Stimulated activated CD4-positive, alpha-beta T cell treated with anti-CD3 and anti-CD28 coated beads, Interleukin-2, amount 100 ng/mL, for 4 hours (primary cell): ENCODE results near the gene MYCBP2.
"Not testable (repeated sequence)": the region's sequence is repeated elsewhere in the genome, so short reads cannot be mapped to it uniquely, and the experiment has no call there.

Experiments
- DNase-seq: peaks from one replicate; pipeline ENCODE4 v3.0.0-alpha.2; 2020; ENCODE audit warnings: low read depth

The MYCBP2 gene

DNA sequence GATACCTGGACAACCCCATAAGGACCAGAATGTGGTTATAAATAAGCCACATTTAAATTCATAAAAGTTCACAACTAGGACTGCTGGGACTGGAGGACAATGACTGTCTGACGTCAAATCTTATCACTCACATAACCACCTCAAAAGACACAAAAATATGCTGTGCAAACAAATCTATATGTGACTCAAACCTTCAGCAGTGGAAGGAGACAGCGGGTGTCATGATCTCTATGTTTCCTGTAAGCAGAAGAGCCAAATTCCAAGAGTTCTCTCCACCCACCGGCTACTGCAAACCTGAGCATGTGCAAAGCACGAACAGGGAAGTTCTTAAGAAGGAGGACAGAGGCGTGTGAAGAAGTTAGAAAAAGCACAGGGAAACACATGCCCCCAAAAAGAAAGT, 113.2 kb downstream of the MYCBP2 start:
- DNase-seq = no peak

DNA sequence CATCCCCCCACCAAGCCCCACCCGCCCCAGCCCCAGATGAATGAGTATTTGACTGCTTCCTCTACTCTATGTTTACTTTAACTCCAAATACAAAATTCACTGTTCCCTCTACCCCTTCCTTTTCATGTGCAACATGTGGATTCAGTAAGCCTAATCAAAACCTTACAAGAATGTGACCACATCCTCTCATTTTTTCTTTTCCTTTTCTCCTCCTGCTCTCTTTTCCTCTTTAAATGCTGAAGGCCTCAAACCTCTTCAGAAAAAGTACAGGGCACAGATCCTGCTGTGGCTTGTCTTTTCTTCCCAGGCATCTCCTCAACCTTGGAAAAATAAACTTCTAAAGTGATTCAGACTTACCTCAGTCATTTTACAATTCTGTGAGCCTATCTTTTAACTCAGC, 119.0 kb downstream of the MYCBP2 start:
- DNase-seq = no peak

GRCh38 chr13:77198995-77199394, 127.9 kb downstream of the MYCBP2 start:
- not testable (repeated sequence) for DNase-seq

DNA sequence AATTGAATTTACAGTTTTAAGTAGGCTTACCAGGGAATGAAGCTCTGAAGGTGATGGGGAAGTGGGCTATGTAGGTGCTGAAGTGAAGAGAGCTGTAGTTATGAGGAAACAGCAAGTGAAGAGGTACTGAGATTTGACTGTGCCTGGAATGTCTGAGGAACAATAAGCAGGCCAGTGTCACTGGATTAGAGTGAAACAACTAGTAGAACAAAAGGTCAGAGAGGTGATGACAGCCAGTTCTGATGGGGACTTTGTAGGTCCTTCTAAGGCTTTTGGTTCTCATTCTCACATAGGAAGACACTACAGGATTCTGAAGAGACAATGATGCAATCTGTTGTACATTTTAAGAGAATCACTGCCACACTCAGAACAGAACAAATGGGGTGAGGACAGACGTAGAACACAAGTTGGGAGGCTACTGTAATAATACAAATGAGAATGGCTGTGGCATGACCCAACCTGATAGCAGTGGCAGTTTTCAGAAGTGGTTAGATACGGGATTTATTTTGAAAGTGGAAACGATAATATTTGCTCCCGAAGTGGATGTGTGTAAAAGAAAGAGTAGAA, 130.8 kb downstream of the MYCBP2 start:
- no peak for DNase-seq

DNA sequence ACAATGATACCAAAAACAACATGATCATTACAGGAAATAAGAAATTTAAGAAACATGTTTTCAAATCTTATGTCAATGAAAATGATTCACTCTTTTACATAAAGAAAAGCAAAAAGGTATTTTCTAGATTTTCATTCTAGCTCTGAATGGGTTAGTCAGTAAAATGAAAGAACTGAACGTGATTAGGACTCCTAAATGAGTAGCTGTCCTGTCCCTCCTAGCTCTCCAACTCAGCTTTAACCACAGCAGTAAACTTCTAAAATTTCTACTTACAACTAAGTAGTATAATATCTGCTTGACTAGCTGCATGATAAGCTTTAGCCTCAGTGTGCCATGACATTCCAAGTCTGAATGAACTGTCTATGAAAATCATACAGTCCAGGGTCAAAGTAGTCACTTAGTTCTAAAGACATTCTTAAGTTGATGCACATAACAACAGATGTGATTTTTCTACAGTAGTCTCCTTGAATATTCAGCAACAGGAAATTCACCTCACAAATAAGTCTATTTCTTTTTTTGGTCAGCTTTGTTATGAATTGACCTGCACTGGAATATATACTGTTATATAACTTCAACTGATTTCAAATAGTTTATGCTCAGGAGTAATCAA, 136.4 kb downstream of the MYCBP2 start:
- DNase-seq = no peak

DNA sequence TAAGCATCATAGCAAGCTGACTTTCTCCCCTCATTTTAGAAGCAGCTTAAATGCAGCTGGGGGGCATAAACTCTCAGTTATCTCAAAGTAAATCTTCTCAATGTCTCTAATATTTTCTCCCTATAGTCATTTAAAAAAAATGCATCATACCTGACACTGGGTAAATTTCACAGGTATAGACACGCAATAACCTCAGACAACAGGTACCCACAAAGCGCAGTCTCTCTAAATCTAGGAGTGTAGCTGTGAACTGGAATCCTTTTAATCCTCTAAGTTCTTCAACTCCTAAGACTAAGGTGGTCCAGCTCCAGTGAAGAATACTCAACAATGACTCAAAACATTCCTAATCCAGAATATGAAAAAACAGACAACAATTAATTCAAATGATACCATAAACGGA, 141.2 kb downstream of the MYCBP2 start:
- no peak for DNase-seq

GRCh38 chr13:77184455-77184854, 142.4 kb downstream of the MYCBP2 start:
- DNase-seq = no peak

GRCh38 chr13:77180011-77180410, 146.9 kb downstream of the MYCBP2 start:
- DNase-seq = no peak

GRCh38 chr13:77177646-77178045, 149.2 kb downstream of the MYCBP2 start:
- DNase-seq = no peak

- DNase-seq = no peak
Measured at GRCh38 chr13:77176350-77176749, 150.5 kb downstream of the MYCBP2 start.

GRCh38 chr13:77172650-77173049, 154.2 kb downstream of the MYCBP2 start:
- DNase-seq = no peak

- no peak for DNase-seq
Measured at GRCh38 chr13:77171451-77171850, 155.4 kb downstream of the MYCBP2 start.

- no peak for DNase-seq
Measured at GRCh38 chr13:77168237-77168636, 158.7 kb downstream of the MYCBP2 start.

DNA sequence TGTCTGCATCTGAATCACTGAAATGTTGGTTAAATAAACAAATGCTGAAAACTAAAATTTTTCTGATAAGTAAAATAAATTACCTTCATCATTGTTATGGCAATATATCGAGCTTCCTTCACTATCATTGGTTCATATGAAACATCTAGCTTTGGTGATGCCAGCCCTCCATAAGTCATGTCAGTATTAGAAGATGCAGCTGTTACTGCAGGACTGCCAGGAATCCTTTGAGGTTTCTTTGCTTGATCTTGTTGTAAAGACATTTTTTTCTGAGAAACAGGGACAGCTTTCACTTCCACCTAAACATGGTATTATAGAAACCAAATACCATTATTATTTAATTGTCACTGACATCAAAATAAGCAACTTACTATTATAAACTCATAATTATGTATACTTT, 176.2 kb downstream of the MYCBP2 start:
- no peak for DNase-seq

DNA sequence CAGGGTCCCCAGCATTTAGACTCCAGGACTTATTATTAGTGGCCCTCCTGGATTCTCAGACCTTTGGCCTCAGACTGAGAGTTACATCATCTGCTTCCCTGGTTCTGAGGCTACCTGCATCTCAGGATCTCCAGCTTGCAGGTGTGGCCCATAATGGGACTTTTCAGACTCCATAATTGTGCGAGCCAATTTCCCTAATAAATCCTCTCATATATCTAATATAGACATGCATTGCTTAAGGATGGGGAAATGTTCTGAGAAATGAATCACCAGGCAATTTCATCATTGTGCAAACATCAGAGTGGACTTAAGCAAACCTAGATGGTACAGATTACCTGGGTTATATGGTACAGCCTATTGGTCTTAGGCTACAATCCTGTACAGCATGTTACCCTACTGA, 183.5 kb downstream of the MYCBP2 start:
- DNase-seq = no peak

GRCh38 chr13:77139306-77139705, 187.6 kb downstream of the MYCBP2 start:
- no peak for DNase-seq

DNA sequence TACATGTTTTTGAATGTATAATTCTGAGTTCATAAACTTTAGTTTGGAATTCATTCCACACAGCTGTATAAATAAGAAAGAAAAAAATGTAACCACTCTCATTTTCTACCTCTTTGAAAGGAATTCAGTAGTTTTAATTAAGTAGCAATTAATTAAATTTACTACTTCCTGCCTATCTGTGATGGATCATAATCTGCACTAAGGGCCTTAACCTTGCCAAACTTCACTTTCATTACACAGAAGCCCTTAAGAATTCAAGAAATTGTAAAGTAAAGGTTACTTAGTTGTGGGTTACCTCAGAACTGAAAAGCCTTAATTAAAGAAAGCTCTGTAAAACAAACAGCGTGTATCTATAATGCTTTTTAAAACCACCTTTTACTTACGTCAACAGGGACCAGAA, 188.1 kb downstream of the MYCBP2 start:
- no peak for DNase-seq

DNA sequence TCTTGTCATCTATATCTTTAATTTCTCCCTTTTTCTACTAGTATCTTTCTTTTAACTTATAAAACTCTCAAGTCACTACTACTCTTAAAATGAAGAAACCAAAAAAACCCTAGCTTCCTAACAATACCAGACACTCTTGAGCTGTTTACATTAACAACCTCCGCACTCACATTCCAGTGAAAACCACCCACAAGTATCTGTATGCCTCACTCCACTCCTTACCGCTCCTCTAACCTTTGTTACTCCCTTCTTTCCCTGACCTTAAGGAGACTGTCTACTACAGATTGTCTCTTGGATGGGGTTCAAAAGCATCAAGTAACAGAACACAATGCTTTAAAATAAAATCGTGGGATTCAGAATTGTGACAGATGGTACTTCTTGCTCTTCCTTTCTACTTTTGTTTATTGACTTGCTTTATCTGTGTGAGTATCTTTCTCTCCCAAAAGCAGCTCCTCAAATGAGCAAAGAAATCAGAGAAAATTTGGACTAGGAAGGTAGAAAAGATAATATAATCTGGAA, 189.9 kb downstream of the MYCBP2 start:
- DNase-seq = no peak

DNA sequence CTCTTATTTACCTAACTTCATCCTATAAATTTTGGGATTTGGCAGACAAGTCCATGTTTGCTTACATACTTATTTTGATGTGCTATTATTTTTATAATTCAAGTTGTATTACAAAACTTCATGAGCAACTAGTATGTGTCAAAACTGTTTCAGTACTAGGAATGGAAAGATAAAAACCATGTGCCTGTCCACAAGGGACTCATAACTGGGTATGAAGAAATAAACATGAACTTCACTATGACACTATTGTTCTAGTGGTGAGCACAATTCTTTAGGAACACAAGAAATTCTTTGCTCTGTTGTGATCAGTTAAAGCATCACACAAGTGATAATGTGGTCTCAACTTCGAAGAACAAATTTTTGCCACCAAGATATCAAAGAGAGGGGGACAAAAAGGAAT, 202.5 kb downstream of the MYCBP2 start:
- no peak for DNase-seq

DNA sequence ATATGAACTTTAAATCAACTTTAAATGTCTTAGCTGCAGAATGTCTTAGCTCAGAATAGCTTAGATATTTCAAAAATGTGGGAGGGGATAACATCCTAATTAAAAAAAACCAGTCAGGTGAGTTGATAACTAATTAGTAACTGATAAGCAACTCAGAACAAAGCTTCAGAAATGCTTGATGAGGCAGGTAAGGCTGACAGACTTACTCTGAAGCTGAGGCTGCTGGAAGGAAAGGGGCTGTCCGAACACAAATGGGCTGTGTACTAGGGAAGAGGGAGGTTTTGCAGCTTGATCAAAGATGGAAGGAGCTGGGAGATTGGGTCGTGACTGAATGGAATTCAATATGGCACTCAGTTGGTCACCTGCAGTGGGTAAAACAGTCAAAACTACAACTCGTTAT, 208.8 kb downstream of the MYCBP2 start:
- no peak for DNase-seq

DNA sequence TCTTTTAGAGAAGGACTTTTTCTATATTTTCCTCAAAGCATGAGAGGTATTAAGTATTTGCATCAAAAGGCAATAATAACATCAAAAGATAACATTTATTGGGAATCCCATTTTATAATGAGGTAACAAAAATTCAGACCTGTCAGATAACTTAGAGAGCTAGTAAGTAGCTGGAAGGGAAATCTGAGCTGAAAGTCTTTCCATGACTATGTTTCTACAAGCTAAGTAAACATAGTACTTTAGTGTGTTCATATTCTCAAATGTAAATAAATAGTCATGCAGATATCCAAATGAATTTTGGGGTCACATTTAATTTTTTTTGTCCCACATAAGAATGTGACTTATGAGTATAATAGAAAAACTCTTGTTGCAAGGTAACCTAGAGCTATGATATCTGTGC, 212.6 kb downstream of the MYCBP2 start:
- DNase-seq = no peak

DNA sequence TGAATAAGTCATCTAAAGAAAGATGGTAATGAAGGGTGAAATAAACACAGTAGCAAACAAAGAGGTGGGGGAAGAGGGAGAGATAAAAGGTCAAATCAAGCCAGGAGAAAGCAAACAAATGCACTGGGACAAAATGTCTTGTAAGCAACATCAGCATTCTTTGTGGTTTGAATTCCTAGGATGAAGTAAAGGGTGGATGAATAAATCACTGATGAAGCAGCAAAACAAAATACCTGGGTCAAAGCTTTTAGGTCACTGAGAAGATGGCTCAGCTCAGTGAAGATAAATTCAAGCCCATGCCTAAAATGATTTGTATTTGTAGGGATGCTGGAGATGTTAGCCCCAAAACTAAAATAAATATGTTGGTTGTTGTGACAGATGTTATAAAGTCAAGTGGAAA, 213.4 kb downstream of the MYCBP2 start:
- no peak for DNase-seq

DNA sequence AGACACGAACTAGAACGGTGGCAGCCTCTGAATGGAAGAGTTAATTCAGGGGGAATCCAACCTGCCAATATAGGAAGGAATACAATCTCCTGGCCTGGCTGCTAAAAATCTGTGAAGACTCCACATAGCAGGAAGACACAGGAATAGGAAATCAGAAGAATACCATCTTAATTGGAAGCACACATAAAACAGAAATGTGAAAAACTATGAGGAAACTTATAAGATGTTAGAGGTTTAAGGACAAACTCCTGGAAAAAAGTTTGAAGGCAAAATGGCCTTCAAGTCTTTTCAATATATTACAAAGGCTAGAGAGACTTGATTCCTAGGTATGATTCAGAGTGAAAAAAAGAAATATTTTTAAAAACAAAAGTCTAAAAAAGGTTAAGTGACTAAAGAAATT, 221.8 kb downstream of the MYCBP2 start:
- no peak for DNase-seq

- no peak for DNase-seq
Measured at GRCh38 chr13:77099415-77099814, 227.5 kb downstream of the MYCBP2 start.
